T1000 (cell line): Measurements from ENCODE around the gene CCND3.

Experiments
- DNase-seq: peaks from one replicate; lab custom pipeline; 2025; ENCODE audit warnings: mixed read lengths; lab: John Stamatoyannopoulos, UW

The CCND3 gene

GRCh38 chr6:41941280-41942066, at the start of gene CCND3:
Gene CCND3 (minus strand): TSS chr6:41941808. CDS start chr6:41941649, 159 bp downstream.
- DNase-seq, result peak; percentile 81

- DNase-seq, result no peak
These were observed 44.7 kb upstream of the CCND3 start for GRCh38 chr6:41986339-41986738.

GRCh38 chr6:41984623-41985022, 43.0 kb upstream of the CCND3 start:
- no peak for DNase-seq

GRCh38 chr6:41976794-41977484, 35.3 kb upstream of the CCND3 start:
- no peak for DNase-seq

- DNase-seq, result no peak
These were observed 33.7 kb upstream of the CCND3 start for GRCh38 chr6:41975276-41975675.

GRCh38 chr6:41974281-41974825, 32.7 kb upstream of the CCND3 start:
- DNase-seq, result no peak

- DNase-seq, result no peak
These were observed 31.2 kb upstream of the CCND3 start for GRCh38 chr6:41972826-41973225.

- no peak for DNase-seq
These were observed 28.8 kb upstream of the CCND3 start for GRCh38 chr6:41970436-41970846.

GRCh38 chr6:41967312-41968287, 26.0 kb upstream of the CCND3 start:
- DNase-seq, result no peak

- DNase-seq, result peak; percentile 31
These were observed 25.3 kb upstream of the CCND3 start for GRCh38 chr6:41966961-41967311.

- no peak for DNase-seq
These were observed 24.8 kb upstream of the CCND3 start for GRCh38 chr6:41966214-41966920.

- no peak for DNase-seq
These were observed 24.0 kb upstream of the CCND3 start for GRCh38 chr6:41965429-41966213.

GRCh38 chr6:41964201-41964887, 22.7 kb upstream of the CCND3 start:
- no peak for DNase-seq

GRCh38 chr6:41963371-41963770, 21.8 kb upstream of the CCND3 start:
- DNase-seq, result no peak

- DNase-seq, result no peak
These were observed 18.4 kb upstream of the CCND3 start for GRCh38 chr6:41960028-41960427.

- no peak for DNase-seq
These were observed 16.6 kb upstream of the CCND3 start for GRCh38 chr6:41958022-41958856.

- no peak for DNase-seq
These were observed 15.5 kb upstream of the CCND3 start for GRCh38 chr6:41957117-41957516.

GRCh38 chr6:41955412-41955811, 13.8 kb upstream of the CCND3 start:
- no peak for DNase-seq

GRCh38 chr6:41954668-41955067, 13.1 kb upstream of the CCND3 start:
- no peak for DNase-seq
